GM23338 (cell line): ENCODE measurements around the gene APP. TPM values are rescaled to one million over a fixed set of nuclear protein-coding genes. Genes with fewer than 3 reads are reported as not detected.

Experiments used
- ATAC-seq: fragments of 200-7000 bp; cut with Tn5 transposase; 3 replicates; pipeline ENCODE4 v1.9.1; 2020
- DNase-seq: peaks from one replicate; pipeline ENCODE4 v3.0.0-alpha.2; 2015; ENCODE audit warnings: low spot score
- H2AFZ ChIP-seq: fragments of 200-600 bp; sonication (generic); 2 replicates; pipeline ENCODE4 v1.8.0; 2016; ENCODE audit warnings: antibody characterized with exemption, mild to moderate bottlenecking, moderate library complexity
- H3F3A ChIP-seq: fragments of 200-600 bp; sonication (generic); replicated peaks from 2 replicates; pipeline ENCODE4 v1.8.0; 2017; ENCODE audit warnings: antibody characterized with exemption, mixed run types, low read depth
- H3K27ac ChIP-seq: fragments of 200-600 bp; sonication (generic); 2 replicates; pipeline ENCODE4 v1.6.1; 2016; ENCODE audit warnings: low read depth
- H3K27me3 ChIP-seq: fragments of 200-600 bp; sonication (generic); 2 replicates; pipeline ENCODE4 v1.8.0; 2016; ENCODE audit warnings: mild to moderate bottlenecking, mixed run types, moderate library complexity; ENCODE audit not compliant: insufficient read depth
- H3K36me3 ChIP-seq: fragments of 200-600 bp; sonication (generic); 2 replicates; pipeline ENCODE4 v1.8.0; 2016; ENCODE audit warnings: mild to moderate bottlenecking; ENCODE audit not compliant: insufficient read depth
- H3K4me1 ChIP-seq: fragments of 200-600 bp; sonication (generic); 2 replicates; pipeline ENCODE4 v1.8.0; 2016; ENCODE audit warnings: mild to moderate bottlenecking, moderate library complexity; ENCODE audit not compliant: insufficient read depth
- H3K4me2 ChIP-seq: fragments of 200-600 bp; sonication (generic); 2 replicates; pipeline ENCODE4 v1.7.1; 2017; ENCODE audit warnings: mixed run types
- H3K4me3 ChIP-seq: fragments of 200-600 bp; sonication (generic); 2 replicates; pipeline ENCODE4 v1.6.1; 2016; ENCODE audit warnings: mixed run types
- H3K79me2 ChIP-seq: fragments of 200-600 bp; sonication (generic); replicated peaks from 2 replicates; pipeline ENCODE4 v1.8.0; 2017; ENCODE audit warnings: mild to moderate bottlenecking; ENCODE audit not compliant: insufficient read depth
- H3K9me2 ChIP-seq: fragments of 200-600 bp; sonication (generic); 2 replicates; pipeline ENCODE4 v1.8.0; 2017; ENCODE audit not compliant: insufficient read depth
- H4K20me1 ChIP-seq: fragments of 200-600 bp; sonication (generic); replicated peaks from 2 replicates; pipeline ENCODE4 v1.8.0; 2017; ENCODE audit warnings: mild to moderate bottlenecking; ENCODE audit not compliant: insufficient read depth
- H3K27ac Mint-ChIP-seq: 2 replicates; pipeline ENCODE4 v1.8.0; 2020; ENCODE audit warnings: inconsistent platforms, mild to moderate bottlenecking, moderate library complexity, mixed read lengths
- H3K27me3 Mint-ChIP-seq: 3 replicates; pipeline ENCODE4 v1.8.0; 2022; ENCODE audit warnings: low read depth, mild to moderate bottlenecking, moderate library complexity, mixed read lengths, inconsistent platforms; ENCODE audit not compliant: insufficient read depth, poor library complexity
- H3K36me3 Mint-ChIP-seq: 3 replicates; pipeline ENCODE4 v1.8.0; 2021; ENCODE audit warnings: low read depth, mild to moderate bottlenecking, inconsistent platforms, moderate library complexity, mixed read lengths
- H3K4me1 Mint-ChIP-seq: 3 replicates; pipeline ENCODE4 v1.8.0; 2020; ENCODE audit warnings: mild to moderate bottlenecking, inconsistent platforms, mixed read lengths
- H3K4me3 Mint-ChIP-seq: 3 replicates; pipeline ENCODE4 v1.8.0; 2021; ENCODE audit warnings: moderate library complexity, mild to moderate bottlenecking, inconsistent platforms, mixed read lengths
- H3K9me3 Mint-ChIP-seq: 3 replicates; pipeline ENCODE4 v1.8.0; 2020; ENCODE audit warnings: moderate library complexity, mild to moderate bottlenecking, inconsistent platforms, mixed read lengths
- CTCF ChIP-seq, 2 experiments: fragments of 200-600 bp in 1 of 2; sonication (generic) in 1 of 2; conservative IDR thresholded peaks; 2 replicates each; pipeline versions ENCODE4 v1.5.1 to v1.6.1; 2016 to 2017; ENCODE audit warnings: antibody characterized with exemption in 2 of 2, low read depth in 2 of 2, mild to moderate bottlenecking in 2 of 2, moderate library complexity in 1 of 2
- EZH2 ChIP-seq: fragments of 200-600 bp; sonication (generic); IDR thresholded peaks from one replicate; pipeline ENCODE4 v1.8.0; 2017; ENCODE audit warnings: antibody characterized with exemption, mild to moderate bottlenecking, low read depth; ENCODE audit not compliant: unreplicated experiment
- EZH2phosphoT487 ChIP-seq: fragments of 200-600 bp; sonication (generic); IDR thresholded peaks from one replicate; pipeline ENCODE4 v1.8.1; 2018; ENCODE audit warnings: antibody characterized with exemption; ENCODE audit not compliant: unreplicated experiment
- JUNB ChIP-seq: IDR thresholded peaks from one replicate; pipeline ENCODE4 v1.6.1; 2016; ENCODE audit warnings: antibody characterized with exemption; ENCODE audit not compliant: unreplicated experiment
- STAT1 ChIP-seq: IDR thresholded peaks from one replicate; pipeline ENCODE4 v1.6.1; 2016; ENCODE audit warnings: antibody characterized with exemption; ENCODE audit not compliant: unreplicated experiment
- ZNF114 ChIP-seq: fragments of 250-450 bp; sonication (Bioruptor Pico); IDR thresholded peaks from 2 replicates; pipeline ENCODE4 v1.5.0; 2020; ENCODE audit warnings: mild to moderate bottlenecking, moderate library complexity
- ZNF331 ChIP-seq: fragments of 250-450 bp; sonication (Bioruptor Pico); IDR thresholded peaks from 2 replicates; pipeline ENCODE4 v1.5.0; 2020; ENCODE audit warnings: low read depth, mild to moderate bottlenecking, moderate library complexity
- polyA plus RNA-seq: library from polyadenylated mRNA; unstranded; fragments of >200 nt; fragmentation: Nextera tagmentation; extraction: Ambion mirVana; gene quantifications from 2 replicates; pipeline ENCODE4 v1.2.1, GENCODE V29; 2016
- total RNA-seq: library from RNA; depleted of rRNA; stranded (reverse); fragments of >200 nt; shearing (Covaris generic); gene quantifications from 2 replicates; pipeline ENCODE4 v1.2.3, GENCODE V29; 2014
- TF ChIP-seq, protein P1 (sequence below): fragments of 250-450 bp; sonication (Bioruptor Pico); IDR thresholded peaks from 2 replicates; pipeline ENCODE4 v1.5.0; 2020; ENCODE audit warnings: mild to moderate bottlenecking, moderate library complexity

The APP gene
- total and polyA plus RNA-seq, 2 experiments from 2014 or later: 69.4 to 444 TPM

GRCh38 chr21:26019236-26019635 is 151.3 kb downstream of the APP start (continued):
- TF ChIP-seq, protein P1, sequence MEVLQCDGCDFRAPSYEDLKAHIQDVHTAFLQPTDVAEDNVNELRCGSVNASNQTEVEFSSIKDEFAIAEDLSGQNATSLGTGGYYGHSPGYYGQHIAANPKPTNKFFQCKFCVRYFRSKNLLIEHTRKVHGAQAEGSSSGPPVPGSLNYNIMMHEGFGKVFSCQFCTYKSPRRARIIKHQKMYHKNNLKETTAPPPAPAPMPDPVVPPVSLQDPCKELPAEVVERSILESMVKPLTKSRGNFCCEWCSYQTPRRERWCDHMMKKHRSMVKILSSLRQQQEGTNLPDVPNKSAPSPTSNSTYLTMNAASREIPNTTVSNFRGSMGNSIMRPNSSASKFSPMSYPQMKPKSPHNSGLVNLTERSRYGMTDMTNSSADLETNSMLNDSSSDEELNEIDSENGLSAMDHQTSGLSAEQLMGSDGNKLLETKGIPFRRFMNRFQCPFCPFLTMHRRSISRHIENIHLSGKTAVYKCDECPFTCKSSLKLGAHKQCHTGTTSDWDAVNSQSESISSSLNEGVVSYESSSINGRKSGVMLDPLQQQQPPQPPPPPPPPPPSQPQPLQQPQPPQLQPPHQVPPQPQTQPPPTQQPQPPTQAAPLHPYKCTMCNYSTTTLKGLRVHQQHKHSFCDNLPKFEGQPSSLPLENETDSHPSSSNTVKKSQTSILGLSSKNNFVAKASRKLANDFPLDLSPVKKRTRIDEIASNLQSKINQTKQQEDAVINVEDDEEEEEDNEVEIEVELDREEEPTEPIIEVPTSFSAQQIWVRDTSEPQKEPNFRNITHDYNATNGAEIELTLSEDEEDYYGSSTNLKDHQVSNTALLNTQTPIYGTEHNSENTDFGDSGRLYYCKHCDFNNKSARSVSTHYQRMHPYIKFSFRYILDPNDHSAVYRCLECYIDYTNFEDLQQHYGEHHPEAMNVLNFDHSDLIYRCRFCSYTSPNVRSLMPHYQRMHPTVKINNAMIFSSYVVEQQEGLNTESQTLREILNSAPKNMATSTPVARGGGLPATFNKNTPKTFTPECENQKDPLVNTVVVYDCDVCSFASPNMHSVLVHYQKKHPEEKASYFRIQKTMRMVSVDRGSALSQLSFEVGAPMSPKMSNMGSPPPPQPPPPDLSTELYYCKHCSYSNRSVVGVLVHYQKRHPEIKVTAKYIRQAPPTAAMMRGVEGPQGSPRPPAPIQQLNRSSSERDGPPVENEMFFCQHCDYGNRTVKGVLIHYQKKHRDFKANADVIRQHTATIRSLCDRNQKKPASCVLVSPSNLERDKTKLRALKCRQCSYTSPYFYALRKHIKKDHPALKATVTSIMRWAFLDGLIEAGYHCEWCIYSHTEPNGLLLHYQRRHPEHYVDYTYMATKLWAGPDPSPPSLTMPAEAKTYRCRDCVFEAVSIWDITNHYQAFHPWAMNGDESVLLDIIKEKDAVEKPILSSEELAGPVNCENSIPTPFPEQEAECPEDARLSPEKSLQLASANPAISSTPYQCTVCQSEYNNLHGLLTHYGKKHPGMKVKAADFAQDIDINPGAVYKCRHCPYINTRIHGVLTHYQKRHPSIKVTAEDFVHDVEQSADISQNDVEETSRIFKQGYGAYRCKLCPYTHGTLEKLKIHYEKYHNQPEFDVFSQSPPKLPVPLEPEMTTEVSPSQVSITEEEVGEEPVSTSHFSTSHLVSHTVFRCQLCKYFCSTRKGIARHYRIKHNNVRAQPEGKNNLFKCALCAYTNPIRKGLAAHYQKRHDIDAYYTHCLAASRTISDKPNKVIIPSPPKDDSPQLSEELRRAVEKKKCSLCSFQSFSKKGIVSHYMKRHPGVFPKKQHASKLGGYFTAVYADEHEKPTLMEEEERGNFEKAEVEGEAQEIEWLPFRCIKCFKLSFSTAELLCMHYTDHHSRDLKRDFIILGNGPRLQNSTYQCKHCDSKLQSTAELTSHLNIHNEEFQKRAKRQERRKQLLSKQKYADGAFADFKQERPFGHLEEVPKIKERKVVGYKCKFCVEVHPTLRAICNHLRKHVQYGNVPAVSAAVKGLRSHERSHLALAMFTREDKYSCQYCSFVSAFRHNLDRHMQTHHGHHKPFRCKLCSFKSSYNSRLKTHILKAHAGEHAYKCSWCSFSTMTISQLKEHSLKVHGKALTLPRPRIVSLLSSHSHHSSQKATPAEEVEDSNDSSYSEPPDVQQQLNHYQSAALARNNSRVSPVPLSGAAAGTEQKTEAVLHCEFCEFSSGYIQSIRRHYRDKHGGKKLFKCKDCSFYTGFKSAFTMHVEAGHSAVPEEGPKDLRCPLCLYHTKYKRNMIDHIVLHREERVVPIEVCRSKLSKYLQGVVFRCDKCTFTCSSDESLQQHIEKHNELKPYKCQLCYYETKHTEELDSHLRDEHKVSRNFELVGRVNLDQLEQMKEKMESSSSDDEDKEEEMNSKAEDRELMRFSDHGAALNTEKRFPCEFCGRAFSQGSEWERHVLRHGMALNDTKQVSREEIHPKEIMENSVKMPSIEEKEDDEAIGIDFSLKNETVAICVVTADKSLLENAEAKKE: no peak
- no peak for TF ChIP-seq EZH2

GRCh38 chr21:26013970-26014369 is 156.6 kb downstream of the APP start:
- Histone ChIP-seq H3K36me3 (no peaks in the 10 kb centered on the region), H3K27ac (no peak overlapping the region), H3K4me3 (no peak overlapping the region), H3K4me2 (no peak overlapping the region), H2AFZ (no peak overlapping the region), H4K20me1 (peaks cover 4% of the 10 kb centered on the region; the same call in 1 of the 2 replicates), H3K9me2 (no peaks in the 10 kb centered on the region), H3K4me1 (peaks cover 10% of the 10 kb centered on the region), H3K79me2 (peaks cover 90% of the 10 kb centered on the region), H3K27me3 (no peaks in the 10 kb centered on the region), H3F3A (no peaks in the 10 kb centered on the region)
- Mint-ChIP-seq H3K27ac (no peak overlapping the region), H3K4me1 (peaks cover 32% of the 10 kb centered on the region), H3K4me3 (no peak overlapping the region), H3K9me3 (no peaks in the 10 kb centered on the region), H3K27me3 (peaks cover 8% of the 10 kb centered on the region), H3K36me3 (peaks cover 12% of the 10 kb centered on the region; the same call in 2 of the 3 replicates)
- TF ChIP-seq STAT1 (no peak), JUNB (no peak), ZNF114 (CRISPR knock-in tag) (no peak), EZH2 (no peak), ZNF331 (CRISPR knock-in tag) (no peak), CTCF (conservative IDR thresholded peaks at IDR 0.05; ENCODE audit: low read depth in 2 of 2) (no peak), EZH2phosphoT487 (no peak)
- TF ChIP-seq, protein P1: no peak
- no peak for DNase-seq
- ATAC-seq: no peak
